ENCODE measurements around the gene SRPK2. TPM values are rescaled to one million over a fixed set of nuclear protein-coding genes. Genes with fewer than 3 reads are reported as not detected.
A peak's percentile ranks its signal among the peaks of the same experiment; 100 is the strongest.

SRPK2 gene
- total RNA-seq, 1 donor from 2014 or later = 70.5 TPM

- H3K27ac Mint-ChIP-seq (ENCODE audit: unreplicated experiment) = no peak overlapping the region
- TF ChIP-seq CTCF (IDR thresholded peaks at IDR 0.05; ENCODE audit: unreplicated experiment) = no peak
- no peaks in the 10 kb centered on the region for H3K9me3 Mint-ChIP-seq (ENCODE audit: unreplicated experiment)
- DNase-seq (ENCODE audit: low spot score) = no peak
- H3K27me3 Mint-ChIP-seq (ENCODE audit: unreplicated experiment) = peaks cover 2% of the 10 kb centered on the region
- no peaks in the 10 kb centered on the region for H3K36me3 Mint-ChIP-seq (ENCODE audit: low read depth, unreplicated experiment)
- H3K4me1 Mint-ChIP-seq (ENCODE audit: unreplicated experiment) = peaks cover 6% of the 10 kb centered on the region
- H3K4me3 Mint-ChIP-seq (ENCODE audit: unreplicated experiment) = no peak overlapping the region
Observed at GRCh38 chr7:105289704-105290103, 99.0 kb downstream of the SRPK2 start.

- no peaks in the 10 kb centered on the region for H3K9me3 Mint-ChIP-seq (ENCODE audit: unreplicated experiment)
- no peak for TF ChIP-seq CTCF (IDR thresholded peaks at IDR 0.05; ENCODE audit: unreplicated experiment)
- H3K27me3 Mint-ChIP-seq (ENCODE audit: unreplicated experiment) = peaks cover 2% of the 10 kb centered on the region
- no peaks in the 10 kb centered on the region for H3K36me3 Mint-ChIP-seq (ENCODE audit: low read depth, unreplicated experiment)
- no peak overlapping the region for H3K4me3 Mint-ChIP-seq (ENCODE audit: unreplicated experiment)
- DNase-seq (ENCODE audit: low spot score) = no peak
- no peak overlapping the region for H3K27ac Mint-ChIP-seq (ENCODE audit: unreplicated experiment)
- H3K4me1 Mint-ChIP-seq (ENCODE audit: unreplicated experiment) = peaks cover 6% of the 10 kb centered on the region
Observed at GRCh38 chr7:105286441-105286840, 102.3 kb downstream of the SRPK2 start.

GRCh38 chr7:105285118-105285874 is 103.4 kb downstream of the SRPK2 start:
- TF ChIP-seq CTCF (IDR thresholded peaks at IDR 0.05; ENCODE audit: unreplicated experiment) = no peak
- peaks cover 6% of the 10 kb centered on the region for H3K4me1 Mint-ChIP-seq (ENCODE audit: unreplicated experiment)
- H3K4me3 Mint-ChIP-seq (ENCODE audit: unreplicated experiment) = no peak overlapping the region
- H3K9me3 Mint-ChIP-seq (ENCODE audit: unreplicated experiment) = no peaks in the 10 kb centered on the region
- H3K36me3 Mint-ChIP-seq (ENCODE audit: low read depth, unreplicated experiment) = no peaks in the 10 kb centered on the region
- H3K27ac Mint-ChIP-seq (ENCODE audit: unreplicated experiment) = peak overlapping the region; percentile 26
- no peak for DNase-seq (ENCODE audit: low spot score)
- peaks cover 2% of the 10 kb centered on the region for H3K27me3 Mint-ChIP-seq (ENCODE audit: unreplicated experiment)

- Mint-ChIP-seq H3K27ac (ENCODE audit: unreplicated experiment) (no peak overlapping the region), H3K9me3 (ENCODE audit: unreplicated experiment) (no peaks in the 10 kb centered on the region), H3K4me3 (ENCODE audit: unreplicated experiment) (no peak overlapping the region), H3K4me1 (ENCODE audit: unreplicated experiment) (peaks cover 8% of the 10 kb centered on the region), H3K27me3 (ENCODE audit: unreplicated experiment) (no peaks in the 10 kb centered on the region), H3K36me3 (ENCODE audit: low read depth, unreplicated experiment) (no peaks in the 10 kb centered on the region)
- no peak for TF ChIP-seq CTCF (IDR thresholded peaks at IDR 0.05; ENCODE audit: unreplicated experiment)
- DNase-seq (ENCODE audit: low spot score) = no peak
Observed at GRCh38 chr7:105284014-105284413, 104.7 kb downstream of the SRPK2 start.

GRCh38 chr7:105281966-105282365 is 106.8 kb downstream of the SRPK2 start:
- Mint-ChIP-seq H3K27me3 (ENCODE audit: unreplicated experiment) (no peaks in the 10 kb centered on the region), H3K36me3 (ENCODE audit: low read depth, unreplicated experiment) (no peaks in the 10 kb centered on the region), H3K4me3 (ENCODE audit: unreplicated experiment) (no peak overlapping the region), H3K9me3 (ENCODE audit: unreplicated experiment) (no peaks in the 10 kb centered on the region), H3K4me1 (ENCODE audit: unreplicated experiment) (peaks cover 14% of the 10 kb centered on the region), H3K27ac (ENCODE audit: unreplicated experiment) (no peak overlapping the region)
- no peak for DNase-seq (ENCODE audit: low spot score)
- TF ChIP-seq CTCF (IDR thresholded peaks at IDR 0.05; ENCODE audit: unreplicated experiment) = no peak

Measured in endothelial cell (in vitro differentiated cells).